SK-N-MC (cell line): Measurements from ENCODE around the gene FBXL14.

Experiments
- EZH2 ChIP-seq: fragments of 200-600 bp; sonication (generic); IDR thresholded peaks from one replicate; pipeline ENCODE4 v1.6.1; 2017; ENCODE audit warnings: antibody characterized with exemption
- POLR2AphosphoS5 ChIP-seq: IDR thresholded peaks from 2 replicates; pipeline ENCODE4 v1.6.1; 2012; ENCODE audit warnings: mild to moderate bottlenecking, low read depth, low read length, borderline replicate concordance

- TF ChIP-seq EZH2 (no peak), POLR2AphosphoS5 (no peak)
These were observed 30.3 kb downstream of the FBXL14 start for GRCh38 chr12:1564067-1564466.
